C4-2B (cell line): ENCODE data around the gene ARHGAP15.

Source experiments
- H3K27ac ChIP-seq: fragments of 450-650 bp; 2 replicates; pipeline ENCODE4 v1.5.1; 2017
- CTCF ChIP-seq: fragments of 450-650 bp; conservative IDR thresholded peaks from 2 replicates; pipeline ENCODE4 v1.5.1; 2017; ENCODE audit warnings: mild to moderate bottlenecking
- ZFX ChIP-seq: fragments of 450-650 bp; IDR thresholded peaks from 2 replicates; pipeline ENCODE4 v1.6.1; 2017

The ARHGAP15 gene

GRCh38 chr2:143398781-143399180 is 269.6 kb downstream of the ARHGAP15 start:
- no peak overlapping the region for H3K27ac ChIP-seq
- TF ChIP-seq CTCF (no peak), ZFX (no peak)

- no peak overlapping the region for H3K27ac ChIP-seq
- no peak for TF ChIP-seq ZFX
- TF ChIP-seq CTCF: no peak
These were observed 270.4 kb downstream of the ARHGAP15 start for GRCh38 chr2:143399631-143400069.

- H3K27ac ChIP-seq: no peak overlapping the region
- TF ChIP-seq ZFX: no peak
- no peak for TF ChIP-seq CTCF
These were observed 272.6 kb downstream of the ARHGAP15 start for GRCh38 chr2:143401861-143402260.

- no peak overlapping the region for H3K27ac ChIP-seq
- TF ChIP-seq CTCF: no peak
- TF ChIP-seq ZFX: no peak
These were observed 273.2 kb downstream of the ARHGAP15 start for GRCh38 chr2:143402451-143402850.

- H3K27ac ChIP-seq: no peak overlapping the region
These were observed 281.1 kb downstream of the ARHGAP15 start for GRCh38 chr2:143410082-143410897.

GRCh38 chr2:143415571-143415970 is 286.4 kb downstream of the ARHGAP15 start:
- no peak overlapping the region for H3K27ac ChIP-seq
- TF ChIP-seq ZFX (no peak), CTCF (no peak)

More at GRCh38 chr2:143410082-143410897, 281.1 kb downstream of the ARHGAP15 start:
- TF ChIP-seq CTCF: no peak
- no peak for TF ChIP-seq ZFX

- H3K27ac ChIP-seq: no peak overlapping the region
- TF ChIP-seq CTCF (no peak), ZFX (no peak)
These were observed 288.2 kb downstream of the ARHGAP15 start for GRCh38 chr2:143417428-143417827.
